Activated CD8-positive, alpha-beta T cell treated with anti-CD3 and anti-CD28 coated beads, Interleukin-2, amount 10 ng/mL, durations not matched to agents 7 days and 5 days (primary cell): ENCODE measurements around the gene EYS. TPM values are rescaled to one million over a fixed set of nuclear protein-coding genes. Genes with fewer than 3 reads are reported as not detected.
"Not testable (repeated sequence)": the region's sequence is repeated elsewhere in the genome, so short reads cannot be mapped to it uniquely, and the experiment has no call there.

Source experiments
- ATAC-seq: fragments of 150-1000 bp; cut with Tn5 transposase; one replicate; pipeline ENCODE4 v1.10.0; 2021; ENCODE audit warnings: moderate library complexity
- CTCF ChIA-PET: fragments of 350-600 bp; sonication (Branson Sonifier 250); formaldehyde crosslinking; loops from one replicate; lab custom pipeline; 2021; ENCODE audit warnings: antibody characterized with exemption; lab: Charles Lee
- POLR2A ChIA-PET: fragments of 350-600 bp; sonication (Branson Sonifier 250); formaldehyde crosslinking; loops from one replicate; lab custom pipeline; 2021; ENCODE audit warnings: antibody characterized with exemption; lab: Charles Lee
- DNase-seq: peaks from one replicate; pipeline ENCODE4 v3.0.0-alpha.2; 2020
- H3K27ac Mint-ChIP-seq: one replicate; pipeline ENCODE4 v1.8.0; 2021; ENCODE audit warnings: mild to moderate bottlenecking, mixed read lengths
- H3K27me3 Mint-ChIP-seq: one replicate; pipeline ENCODE4 v1.8.0; 2021; ENCODE audit warnings: low read depth, mixed read lengths
- H3K36me3 Mint-ChIP-seq: one replicate; pipeline ENCODE4 v1.8.0; 2021; ENCODE audit warnings: low read depth, mixed read lengths
- H3K4me1 Mint-ChIP-seq: one replicate; pipeline ENCODE4 v1.8.0; 2021; ENCODE audit warnings: low read depth, mixed read lengths
- H3K4me3 Mint-ChIP-seq: one replicate; pipeline ENCODE4 v1.8.0; 2021; ENCODE audit warnings: mild to moderate bottlenecking, mixed read lengths
- H3K9me3 Mint-ChIP-seq: one replicate; pipeline ENCODE4 v1.8.0; 2022; ENCODE audit warnings: mixed read lengths; ENCODE audit not compliant: insufficient read depth
- total RNA-seq, 2 experiments: library from RNA; stranded (reverse); gene quantifications; one replicate each; pipeline ENCODE4 v1.2.3, GENCODE V29; 2021

Gene EYS
- total RNA-seq, 2 experiments from 2014 or later = not detected

DNA sequence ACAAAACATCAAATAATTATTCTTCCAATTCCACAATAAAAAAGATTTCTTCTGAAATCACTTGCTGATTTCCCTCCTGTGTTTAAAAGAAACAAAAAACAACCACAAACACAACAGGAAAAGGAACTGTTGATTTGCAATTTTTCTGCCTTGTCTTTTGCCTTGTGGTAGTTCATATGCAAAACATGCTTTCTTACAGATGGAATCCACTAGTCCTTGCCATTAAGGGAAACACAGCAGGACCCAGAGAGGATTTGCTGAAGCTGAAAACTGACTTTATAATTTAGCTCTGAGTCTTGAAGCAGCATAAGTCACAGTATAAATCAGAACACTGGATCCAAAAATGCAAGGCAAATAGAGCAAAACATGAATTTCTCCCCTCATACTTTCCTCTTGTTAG is 1742.7 kb downstream of the EYS start:
- DNase-seq (no peak), ATAC-seq (no peak)
- no peaks in the 10 kb centered on the region for H3K9me3 Mint-ChIP-seq
- H3K27ac Mint-ChIP-seq = no peak overlapping the region
- no peaks in the 10 kb centered on the region for H3K4me1 Mint-ChIP-seq
- POLR2A ChIA-PET = no interaction called here
- H3K4me3 Mint-ChIP-seq = no peak overlapping the region
- CTCF ChIA-PET = no interaction called here
- H3K36me3 Mint-ChIP-seq = no peaks in the 10 kb centered on the region
- H3K27me3 Mint-ChIP-seq = no peaks in the 10 kb centered on the region

DNA sequence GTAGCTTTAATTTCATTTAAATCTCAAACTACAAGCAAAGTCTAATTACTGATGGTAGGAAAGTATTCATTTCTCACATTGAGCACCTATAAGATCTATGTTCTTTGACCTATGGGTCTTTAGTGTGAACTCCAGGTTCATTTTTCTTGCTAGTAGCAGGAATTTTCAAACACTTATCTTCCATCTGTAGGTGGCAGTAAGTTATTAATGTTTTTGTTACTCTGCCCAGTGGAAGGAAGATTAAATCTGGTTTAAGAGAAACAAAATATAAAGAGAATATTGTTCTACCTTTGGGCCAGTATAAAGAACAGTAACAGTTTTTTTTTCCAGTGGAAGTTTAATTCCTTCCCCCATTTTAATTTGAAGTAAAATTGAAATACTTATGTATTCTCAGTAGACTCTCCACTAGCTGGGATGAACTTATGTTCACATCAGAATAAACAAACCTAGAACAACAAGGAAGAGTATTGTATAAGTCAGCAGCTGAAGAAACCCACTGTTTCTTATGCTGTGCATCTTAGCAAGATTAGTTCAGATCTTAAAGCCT is 1743.2 kb downstream of the EYS start:
- Mint-ChIP-seq H3K27me3 (no peaks in the 10 kb centered on the region), H3K4me1 (no peaks in the 10 kb centered on the region), H3K9me3 (no peaks in the 10 kb centered on the region), H3K36me3 (no peaks in the 10 kb centered on the region), H3K4me3 (no peak overlapping the region), H3K27ac (no peak overlapping the region)
- no peak for ATAC-seq
- no peak for DNase-seq
- POLR2A ChIA-PET = no interaction called here
- CTCF ChIA-PET = no interaction called here

DNA sequence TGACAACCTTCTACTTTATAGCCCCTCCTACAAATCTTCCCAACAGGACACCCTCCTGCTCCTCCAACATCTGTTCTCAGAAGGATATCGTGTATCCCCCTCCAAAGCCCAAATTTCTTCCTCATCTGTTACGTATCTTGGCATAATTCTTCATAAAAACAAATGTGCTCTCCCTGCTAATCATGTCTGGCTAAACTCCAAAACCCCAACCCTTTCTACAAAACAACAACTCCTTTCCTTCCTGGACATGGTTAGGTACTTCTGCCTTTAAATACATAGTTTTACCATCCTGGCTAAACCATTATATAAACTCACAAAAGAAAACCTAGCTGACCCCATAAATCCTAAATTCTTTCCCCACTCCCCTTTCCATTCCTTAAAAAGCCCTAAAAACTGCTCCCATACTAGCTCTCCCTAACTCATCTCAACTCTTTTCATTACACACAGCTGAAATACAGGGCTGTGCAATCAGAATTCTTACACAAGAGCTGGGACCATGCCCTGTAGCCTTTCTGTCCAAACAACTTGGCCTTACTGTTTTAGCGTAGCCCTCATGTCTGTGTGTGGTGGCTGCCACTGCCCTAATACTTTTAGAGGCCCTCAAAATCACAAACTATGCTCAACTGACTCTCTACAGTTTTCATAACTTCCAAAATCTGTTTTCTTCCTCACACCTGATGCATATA is 1753.5 kb downstream of the EYS start:
- H3K4me1 Mint-ChIP-seq, H3K9me3 Mint-ChIP-seq, H3K27ac Mint-ChIP-seq, H3K4me3 Mint-ChIP-seq, H3K36me3 Mint-ChIP-seq, CTCF ChIA-PET, DNase-seq, ATAC-seq, H3K27me3 Mint-ChIP-seq: not testable (repeated sequence)
- POLR2A ChIA-PET = interaction anchor here (0.6 kb wide), 1 partner anchor 771 kb away, joined by 3 read pairs; no protein-coding TSS in a partner anchor

DNA sequence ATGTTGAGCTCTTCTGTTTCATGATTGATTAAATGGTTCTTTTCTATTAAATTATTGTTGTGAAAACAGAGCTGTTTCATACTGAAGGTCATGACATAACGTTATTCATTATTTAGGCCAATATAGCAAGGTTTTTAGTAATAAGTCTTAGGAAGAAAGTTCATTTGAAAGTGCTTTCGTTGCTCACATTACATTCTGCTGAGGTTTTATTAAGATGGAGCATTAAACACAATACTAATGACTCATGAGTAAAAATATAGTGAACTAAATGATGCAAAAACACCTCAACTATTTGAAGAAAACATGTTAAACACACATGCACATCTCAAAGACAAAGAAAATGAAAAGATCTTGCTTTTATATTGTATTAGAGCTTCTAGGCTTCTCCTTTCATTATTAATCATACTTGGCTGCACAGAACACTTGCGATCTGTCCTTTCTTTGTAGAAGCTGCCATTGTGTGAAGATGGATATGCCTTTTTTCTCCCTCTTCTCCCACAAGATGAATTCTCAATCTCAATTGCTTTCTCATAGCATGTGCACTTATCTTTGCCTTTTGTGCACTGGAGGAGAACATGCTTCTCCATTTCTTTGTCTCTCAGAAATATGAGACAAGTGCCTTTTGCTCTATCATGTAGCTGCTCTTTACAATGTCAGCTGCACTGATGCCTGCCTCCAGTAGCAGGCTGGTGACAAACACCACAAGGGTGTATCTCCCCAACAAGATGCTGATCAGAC is 1759.1 kb downstream of the EYS start:
- H3K4me3 Mint-ChIP-seq = no peak overlapping the region
- H3K27ac Mint-ChIP-seq = no peak overlapping the region
- ChIA-PET POLR2A (no interaction called here), CTCF (no interaction called here)
- ATAC-seq = no peak
- no peaks in the 10 kb centered on the region for H3K4me1 Mint-ChIP-seq
- no peaks in the 10 kb centered on the region for H3K9me3 Mint-ChIP-seq
- H3K36me3 Mint-ChIP-seq = no peaks in the 10 kb centered on the region
- H3K27me3 Mint-ChIP-seq = no peaks in the 10 kb centered on the region
- DNase-seq = no peak

GRCh38 chr6:63945987-63946386 is 1761.0 kb downstream of the EYS start:
- ChIA-PET CTCF (no interaction called here), POLR2A (no interaction called here)
- Mint-ChIP-seq H3K36me3 (no peaks in the 10 kb centered on the region), H3K4me3 (no peak overlapping the region), H3K27me3 (no peaks in the 10 kb centered on the region), H3K4me1 (no peaks in the 10 kb centered on the region), H3K9me3 (no peaks in the 10 kb centered on the region), H3K27ac (no peak overlapping the region)
- DNase-seq (no peak), ATAC-seq (no peak)

DNA sequence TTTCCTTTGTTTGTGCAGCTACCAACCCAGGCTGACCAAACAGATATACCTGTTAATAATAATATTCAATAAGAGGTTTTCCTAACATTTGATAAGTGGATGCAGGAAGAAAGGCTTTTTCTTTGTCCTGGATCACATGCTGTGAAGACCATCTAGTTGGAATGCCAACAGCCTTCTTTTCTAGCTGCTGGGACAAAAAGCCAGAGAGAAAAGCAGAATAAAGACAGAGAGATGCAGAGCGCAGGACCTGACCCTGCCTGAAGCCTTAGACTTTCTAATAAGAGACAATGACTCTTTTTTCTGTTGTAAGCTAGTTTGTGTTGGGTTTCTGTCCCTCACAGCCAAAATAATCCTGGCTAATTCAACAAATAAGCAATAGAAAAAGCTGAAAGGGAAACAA is 1763.2 kb downstream of the EYS start:
- POLR2A ChIA-PET = no interaction called here
- no peak overlapping the region for H3K4me3 Mint-ChIP-seq
- H3K9me3 Mint-ChIP-seq = no peaks in the 10 kb centered on the region
- H3K36me3 Mint-ChIP-seq = no peaks in the 10 kb centered on the region
- no peak overlapping the region for H3K27ac Mint-ChIP-seq
- no peaks in the 10 kb centered on the region for H3K27me3 Mint-ChIP-seq
- H3K4me1 Mint-ChIP-seq = no peaks in the 10 kb centered on the region
- ATAC-seq (no peak), DNase-seq (no peak)
- CTCF ChIA-PET = no interaction called here

- H3K4me1 Mint-ChIP-seq = no peaks in the 10 kb centered on the region
- no peaks in the 10 kb centered on the region for H3K27me3 Mint-ChIP-seq
- DNase-seq (no peak), ATAC-seq (no peak)
- no peaks in the 10 kb centered on the region for H3K36me3 Mint-ChIP-seq
- ChIA-PET CTCF (no interaction called here), POLR2A (no interaction called here)
- no peaks in the 10 kb centered on the region for H3K9me3 Mint-ChIP-seq
- H3K4me3 Mint-ChIP-seq = no peak overlapping the region
- no peak overlapping the region for H3K27ac Mint-ChIP-seq
Measured at GRCh38 chr6:63941747-63942470, 1765.1 kb downstream of the EYS start.

DNA sequence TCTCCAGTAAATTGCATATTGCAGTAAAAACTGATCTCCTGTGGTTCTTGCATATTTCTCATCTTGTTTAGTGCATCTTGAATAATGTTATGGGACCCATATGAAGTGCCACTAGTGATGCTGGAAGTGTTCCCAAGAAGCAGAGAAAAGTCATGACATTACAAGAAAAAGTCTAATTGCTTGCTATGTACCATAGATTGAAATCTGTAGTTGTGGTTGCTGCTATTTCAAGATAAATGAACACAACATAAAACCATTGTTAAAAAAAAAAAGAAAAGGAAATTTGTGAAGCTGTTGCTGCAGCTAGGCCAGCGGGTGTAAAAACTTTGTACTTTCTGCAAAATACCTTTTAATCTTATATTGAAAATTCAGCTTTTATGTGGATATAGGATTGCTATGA is 1767.0 kb downstream of the EYS start:
- no peak overlapping the region for H3K4me3 Mint-ChIP-seq
- ChIA-PET POLR2A (no interaction called here), CTCF (no interaction called here)
- H3K27ac Mint-ChIP-seq = no peak overlapping the region
- H3K27me3 Mint-ChIP-seq = no peaks in the 10 kb centered on the region
- no peaks in the 10 kb centered on the region for H3K4me1 Mint-ChIP-seq
- H3K9me3 Mint-ChIP-seq = no peaks in the 10 kb centered on the region
- no peak for ATAC-seq
- no peak for DNase-seq
- no peaks in the 10 kb centered on the region for H3K36me3 Mint-ChIP-seq

GRCh38 chr6:63936399-63936798 is 1770.6 kb downstream of the EYS start:
- no peaks in the 10 kb centered on the region for H3K4me1 Mint-ChIP-seq
- no peak overlapping the region for H3K4me3 Mint-ChIP-seq

GRCh38 chr6:63935732-63936131 is 1771.3 kb downstream of the EYS start:
- Mint-ChIP-seq H3K27ac (no peak overlapping the region), H3K4me3 (no peak overlapping the region), H3K36me3 (no peaks in the 10 kb centered on the region), H3K27me3 (no peaks in the 10 kb centered on the region), H3K9me3 (no peaks in the 10 kb centered on the region), H3K4me1 (no peaks in the 10 kb centered on the region)
- POLR2A ChIA-PET = no interaction called here
- CTCF ChIA-PET = no interaction called here
- no peak for ATAC-seq
- DNase-seq = no peak

More at GRCh38 chr6:63936399-63936798, 1770.6 kb downstream of the EYS start:
- ChIA-PET CTCF (no interaction called here), POLR2A (no interaction called here)
- Mint-ChIP-seq H3K9me3 (no peaks in the 10 kb centered on the region), H3K27me3 (no peaks in the 10 kb centered on the region), H3K27ac (no peak overlapping the region), H3K36me3 (no peaks in the 10 kb centered on the region)
- ATAC-seq (no peak), DNase-seq (no peak)

DNA sequence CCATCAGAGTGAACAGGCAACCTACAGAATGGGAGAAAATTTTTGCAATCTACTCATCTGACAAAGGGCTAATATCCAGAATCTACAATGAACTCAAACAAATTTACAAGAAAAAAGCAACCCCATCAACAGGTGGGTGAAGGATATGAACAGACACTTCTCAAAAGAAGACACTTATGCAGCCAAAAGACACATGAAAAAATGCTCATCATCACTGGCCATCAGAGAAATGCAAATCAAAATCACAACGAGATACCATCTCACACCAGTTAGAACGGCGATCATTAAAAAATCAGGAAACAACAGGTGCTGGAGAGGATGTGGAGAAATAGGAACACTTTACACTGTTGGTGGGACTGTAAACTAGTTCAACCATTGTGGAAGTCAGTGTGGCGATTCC is 1773.1 kb downstream of the EYS start:
- CTCF ChIA-PET, ATAC-seq, H3K4me1 Mint-ChIP-seq, H3K4me3 Mint-ChIP-seq, H3K27me3 Mint-ChIP-seq, H3K36me3 Mint-ChIP-seq, H3K27ac Mint-ChIP-seq, H3K9me3 Mint-ChIP-seq, POLR2A ChIA-PET, DNase-seq: not testable (repeated sequence)

GRCh38 chr6:63930848-63931247 is 1776.2 kb downstream of the EYS start:
- Mint-ChIP-seq H3K4me3 (no peak overlapping the region), H3K9me3 (no peaks in the 10 kb centered on the region), H3K4me1 (no peaks in the 10 kb centered on the region), H3K36me3 (no peaks in the 10 kb centered on the region), H3K27ac (no peak overlapping the region), H3K27me3 (no peaks in the 10 kb centered on the region)
- CTCF ChIA-PET = no interaction called here
- POLR2A ChIA-PET = no interaction called here
- ATAC-seq (no peak), DNase-seq (no peak)
